ENCODE results near the gene BRD4.

DNA sequence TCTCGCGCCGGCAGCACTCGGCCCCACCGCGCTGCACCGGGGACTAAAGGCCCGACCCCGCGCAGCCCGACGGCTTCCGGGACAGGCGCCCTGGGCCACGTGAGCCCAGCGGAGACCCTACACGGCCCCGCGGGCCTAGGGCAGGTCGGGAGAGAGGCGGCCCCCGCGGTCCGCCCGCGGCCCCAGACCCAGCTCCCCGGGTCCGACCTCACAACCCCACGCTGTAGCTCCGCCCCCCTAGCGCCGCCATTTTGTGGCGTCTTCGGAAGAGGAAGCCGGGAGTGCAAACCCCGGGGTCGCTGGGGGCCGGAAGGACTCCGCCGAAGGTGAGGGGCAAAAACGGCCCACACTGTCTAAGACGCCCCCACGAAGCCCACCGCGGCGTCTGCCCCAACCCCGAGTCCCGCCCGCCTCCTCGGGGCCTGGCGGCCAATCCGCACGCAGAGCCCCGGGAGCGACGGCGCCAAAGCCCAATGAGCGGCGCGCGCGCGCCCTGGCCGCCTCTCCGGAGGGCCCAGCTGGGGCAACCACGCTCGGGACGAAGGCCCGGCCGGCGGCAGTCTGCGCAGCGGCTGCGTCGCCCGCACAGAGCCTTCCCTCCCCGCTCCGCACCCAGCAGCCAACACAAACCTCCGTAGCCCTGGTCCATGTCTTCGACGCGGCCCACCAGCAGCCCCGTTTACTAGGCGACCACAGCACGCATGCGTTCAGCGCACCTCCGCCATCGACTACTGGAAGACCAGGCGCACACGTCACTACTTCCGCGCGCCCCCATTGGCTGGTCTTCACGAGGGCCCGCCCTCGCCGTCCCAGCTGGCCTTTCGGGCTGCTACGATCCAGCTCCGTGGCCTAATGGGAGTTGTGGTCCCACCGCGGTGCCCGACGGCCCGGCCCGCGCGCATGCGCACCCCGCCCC is 47.0 kb upstream of the BRD4 start, which contains the start of gene AKAP8:
- TF ChIP-seq, protein P1, sequence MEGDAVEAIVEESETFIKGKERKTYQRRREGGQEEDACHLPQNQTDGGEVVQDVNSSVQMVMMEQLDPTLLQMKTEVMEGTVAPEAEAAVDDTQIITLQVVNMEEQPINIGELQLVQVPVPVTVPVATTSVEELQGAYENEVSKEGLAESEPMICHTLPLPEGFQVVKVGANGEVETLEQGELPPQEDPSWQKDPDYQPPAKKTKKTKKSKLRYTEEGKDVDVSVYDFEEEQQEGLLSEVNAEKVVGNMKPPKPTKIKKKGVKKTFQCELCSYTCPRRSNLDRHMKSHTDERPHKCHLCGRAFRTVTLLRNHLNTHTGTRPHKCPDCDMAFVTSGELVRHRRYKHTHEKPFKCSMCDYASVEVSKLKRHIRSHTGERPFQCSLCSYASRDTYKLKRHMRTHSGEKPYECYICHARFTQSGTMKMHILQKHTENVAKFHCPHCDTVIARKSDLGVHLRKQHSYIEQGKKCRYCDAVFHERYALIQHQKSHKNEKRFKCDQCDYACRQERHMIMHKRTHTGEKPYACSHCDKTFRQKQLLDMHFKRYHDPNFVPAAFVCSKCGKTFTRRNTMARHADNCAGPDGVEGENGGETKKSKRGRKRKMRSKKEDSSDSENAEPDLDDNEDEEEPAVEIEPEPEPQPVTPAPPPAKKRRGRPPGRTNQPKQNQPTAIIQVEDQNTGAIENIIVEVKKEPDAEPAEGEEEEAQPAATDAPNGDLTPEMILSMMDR (IDR thresholded peaks at IDR 0.05), result no peak
- TF ChIP-seq POLR2A (IDR thresholded peaks at IDR 0.05), result peak; percentile 58 to 82

All from Peyer's patch (tissue), 4 donors.